Neural crest cell (in vitro differentiated cells): ENCODE results near the gene SORCS2. TPM values are rescaled to one million over a fixed set of nuclear protein-coding genes. Genes with fewer than 3 reads are reported as not detected.

ENCODE experiments used
- DNase-seq: peaks from one replicate; pipeline ENCODE4 v3.0.0; 2021; ENCODE audit warnings: low read depth, mixed read lengths, low spot score
- H3K27ac Mint-ChIP-seq: one replicate; pipeline ENCODE4 v1.8.0; 2021; ENCODE audit warnings: mild to moderate bottlenecking, mixed read lengths; ENCODE audit not compliant: unreplicated experiment
- H3K27me3 Mint-ChIP-seq: 2 replicates; pipeline ENCODE4 v1.8.0; 2021; ENCODE audit warnings: low read depth, mild to moderate bottlenecking, mixed read lengths
- H3K36me3 Mint-ChIP-seq: 2 replicates; pipeline ENCODE4 v1.8.0; 2021; ENCODE audit warnings: low read depth, mild to moderate bottlenecking, mixed read lengths
- H3K4me1 Mint-ChIP-seq: 2 replicates; pipeline ENCODE4 v1.8.0; 2021; ENCODE audit warnings: mixed read lengths
- H3K4me3 Mint-ChIP-seq: one replicate; pipeline ENCODE4 v1.8.0; 2021; ENCODE audit warnings: mild to moderate bottlenecking, mixed read lengths
- H3K9me3 Mint-ChIP-seq: 2 replicates; pipeline ENCODE4 v1.8.0; 2021; ENCODE audit warnings: mixed read lengths
- total RNA-seq: library from RNA; stranded (reverse); gene quantifications from 2 replicates; pipeline ENCODE4 v1.2.1, GENCODE V29; 2021
- TF ChIP-seq, protein P1 (sequence below): fragments of 200-600 bp; sonication (generic); conservative IDR thresholded peaks from 2 replicates; pipeline ENCODE4 v1.5.0; 2021; ENCODE audit warnings: antibody characterized with exemption, mild to moderate bottlenecking

The SORCS2 gene
- total RNA-seq, 1 donor from 2014 or later = 1.1 TPM

DNA sequence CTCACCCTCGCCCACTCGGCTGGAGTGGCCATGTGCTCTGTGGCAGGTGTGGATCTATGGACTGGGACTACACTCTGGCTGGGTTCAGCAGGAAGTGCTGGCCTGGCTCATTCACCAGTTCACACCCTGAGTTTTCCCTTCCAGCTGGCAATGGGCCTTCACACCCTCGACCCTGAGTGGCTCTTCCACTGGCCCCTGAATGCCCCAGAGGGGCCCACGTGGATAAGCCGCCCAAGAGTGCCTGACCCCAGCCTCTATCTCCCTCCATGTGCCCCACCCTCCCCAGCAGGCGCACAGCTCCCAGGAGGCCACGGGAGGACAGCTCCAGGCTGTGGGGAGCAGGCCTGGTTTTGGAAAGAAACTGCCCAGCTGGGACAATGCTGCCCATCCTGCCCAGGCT lies 513.3 kb downstream of the SORCS2 start:
- Mint-ChIP-seq H3K4me3 (no peak overlapping the region), H3K27ac (no peak overlapping the region), H3K9me3 (no peaks in the 10 kb centered on the region), H3K27me3 (no peaks in the 10 kb centered on the region), H3K4me1 (peaks cover 11% of the 10 kb centered on the region), H3K36me3 (no peaks in the 10 kb centered on the region)
- TF ChIP-seq, protein P1, sequence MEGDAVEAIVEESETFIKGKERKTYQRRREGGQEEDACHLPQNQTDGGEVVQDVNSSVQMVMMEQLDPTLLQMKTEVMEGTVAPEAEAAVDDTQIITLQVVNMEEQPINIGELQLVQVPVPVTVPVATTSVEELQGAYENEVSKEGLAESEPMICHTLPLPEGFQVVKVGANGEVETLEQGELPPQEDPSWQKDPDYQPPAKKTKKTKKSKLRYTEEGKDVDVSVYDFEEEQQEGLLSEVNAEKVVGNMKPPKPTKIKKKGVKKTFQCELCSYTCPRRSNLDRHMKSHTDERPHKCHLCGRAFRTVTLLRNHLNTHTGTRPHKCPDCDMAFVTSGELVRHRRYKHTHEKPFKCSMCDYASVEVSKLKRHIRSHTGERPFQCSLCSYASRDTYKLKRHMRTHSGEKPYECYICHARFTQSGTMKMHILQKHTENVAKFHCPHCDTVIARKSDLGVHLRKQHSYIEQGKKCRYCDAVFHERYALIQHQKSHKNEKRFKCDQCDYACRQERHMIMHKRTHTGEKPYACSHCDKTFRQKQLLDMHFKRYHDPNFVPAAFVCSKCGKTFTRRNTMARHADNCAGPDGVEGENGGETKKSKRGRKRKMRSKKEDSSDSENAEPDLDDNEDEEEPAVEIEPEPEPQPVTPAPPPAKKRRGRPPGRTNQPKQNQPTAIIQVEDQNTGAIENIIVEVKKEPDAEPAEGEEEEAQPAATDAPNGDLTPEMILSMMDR = no peak
- no peak for DNase-seq

DNA sequence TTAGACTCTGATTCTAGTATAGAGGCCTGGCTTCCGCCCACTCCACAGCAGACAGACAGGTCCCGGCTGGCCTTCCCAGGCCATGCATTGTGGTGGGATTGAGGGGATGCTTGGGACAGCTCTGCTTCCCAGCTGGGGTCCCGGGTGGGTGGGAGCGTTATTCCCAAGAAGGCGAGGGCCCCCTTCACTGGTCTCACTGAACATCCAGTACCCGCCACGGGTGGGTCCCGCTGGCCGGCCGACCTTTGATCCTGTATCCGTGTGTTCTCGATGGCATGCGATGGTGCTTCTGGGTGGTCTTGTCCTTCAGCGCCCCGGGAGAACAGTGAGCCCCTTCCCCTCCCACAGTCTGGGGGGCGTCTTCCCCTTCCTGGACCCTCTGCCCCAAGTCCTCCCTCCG lies 515.9 kb downstream of the SORCS2 start:
- Mint-ChIP-seq H3K4me1 (peaks cover 20% of the 10 kb centered on the region), H3K27me3 (no peaks in the 10 kb centered on the region), H3K9me3 (no peaks in the 10 kb centered on the region), H3K27ac (no peak overlapping the region), H3K36me3 (no peaks in the 10 kb centered on the region), H3K4me3 (no peak overlapping the region)
- TF ChIP-seq, protein P1 = no peak
- no peak for DNase-seq

DNA sequence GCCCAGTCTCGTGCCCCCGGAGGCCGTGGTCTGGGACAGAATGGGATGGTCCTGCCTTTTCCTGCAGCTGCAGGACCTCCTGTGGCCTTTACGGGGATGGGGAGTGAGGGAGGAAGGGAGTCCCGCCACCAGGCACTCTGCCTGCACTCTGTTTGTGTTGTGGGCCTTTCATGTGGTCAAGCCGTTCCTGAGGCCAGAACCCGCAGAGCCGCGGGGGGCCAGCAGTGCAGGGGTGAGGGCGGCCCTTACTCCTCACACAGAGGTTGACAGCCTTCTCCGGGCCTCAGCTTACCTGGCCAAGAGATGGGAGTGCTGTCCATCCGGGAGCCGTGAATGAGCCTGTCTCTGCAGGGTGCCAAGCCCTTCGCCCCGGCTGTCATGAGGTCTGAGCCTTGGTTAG lies 516.6 kb downstream of the SORCS2 start:
- TF ChIP-seq, protein P1 = no peak
- no peak overlapping the region for H3K4me3 Mint-ChIP-seq
- no peak for DNase-seq
- no peaks in the 10 kb centered on the region for H3K36me3 Mint-ChIP-seq
- H3K27ac Mint-ChIP-seq = no peak overlapping the region
- H3K27me3 Mint-ChIP-seq = no peaks in the 10 kb centered on the region
- peaks cover 20% of the 10 kb centered on the region for H3K4me1 Mint-ChIP-seq
- H3K9me3 Mint-ChIP-seq = no peaks in the 10 kb centered on the region

DNA sequence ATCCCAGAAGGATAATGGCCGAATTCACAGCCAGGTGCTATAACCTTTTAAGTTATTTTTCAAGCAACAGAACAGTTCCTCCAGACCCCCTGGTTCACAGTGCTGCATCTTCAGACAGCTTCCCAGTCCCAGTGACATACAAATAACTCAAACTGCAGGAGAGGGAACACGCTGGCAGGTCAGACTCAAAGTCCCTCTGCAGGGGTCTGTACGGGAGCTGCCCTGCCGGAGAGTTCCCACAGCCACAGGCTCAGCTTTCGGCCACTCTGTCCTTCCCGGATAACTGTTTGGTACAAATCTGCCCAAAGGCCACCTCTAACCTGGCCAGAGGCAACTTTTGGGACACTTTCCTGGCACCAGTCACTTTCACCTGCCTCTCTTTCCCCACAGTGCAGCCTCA lies 517.1 kb downstream of the SORCS2 start:
- no peaks in the 10 kb centered on the region for H3K9me3 Mint-ChIP-seq
- DNase-seq = no peak
- H3K36me3 Mint-ChIP-seq = no peaks in the 10 kb centered on the region
- H3K4me3 Mint-ChIP-seq = no peak overlapping the region
- TF ChIP-seq, protein P1 = no peak
- H3K27me3 Mint-ChIP-seq = no peaks in the 10 kb centered on the region
- peaks cover 20% of the 10 kb centered on the region for H3K4me1 Mint-ChIP-seq
- H3K27ac Mint-ChIP-seq = peak overlapping the region; percentile 19

DNA sequence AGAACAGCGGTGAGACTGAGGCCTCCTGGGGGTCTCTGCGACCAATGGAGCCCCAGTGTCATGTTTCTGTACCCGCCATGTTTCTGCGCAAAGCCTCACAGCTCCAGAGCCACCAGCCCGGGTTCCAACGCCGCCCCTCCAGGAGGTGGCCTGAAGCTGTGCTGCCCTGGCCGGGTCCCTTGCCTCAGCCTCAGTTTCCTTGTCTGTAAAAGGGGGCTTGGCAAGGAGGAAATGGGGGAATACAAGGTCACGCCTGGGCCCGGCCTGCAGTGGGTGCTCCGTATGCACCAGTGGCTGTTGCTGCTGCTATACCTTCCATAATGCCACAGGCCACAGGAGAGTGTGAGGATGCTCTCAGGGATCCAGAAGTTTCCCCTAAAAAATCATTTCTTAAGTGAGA lies 517.8 kb downstream of the SORCS2 start:
- Mint-ChIP-seq H3K4me1 (peaks cover 16% of the 10 kb centered on the region), H3K27ac (no peak overlapping the region), H3K27me3 (no peaks in the 10 kb centered on the region), H3K36me3 (no peaks in the 10 kb centered on the region), H3K9me3 (no peaks in the 10 kb centered on the region), H3K4me3 (no peak overlapping the region)
- no peak for DNase-seq
- TF ChIP-seq, protein P1 = no peak
